ENCODE data around the gene SEMA5A.

- no peak for TF ChIP-seq EZH2 (IDR thresholded peaks at IDR 0.05; ENCODE audit: borderline replicate concordance, insufficient read depth, low read depth, low read length, poor library complexity, severe bottlenecking)
- TF ChIP-seq, protein P1, sequence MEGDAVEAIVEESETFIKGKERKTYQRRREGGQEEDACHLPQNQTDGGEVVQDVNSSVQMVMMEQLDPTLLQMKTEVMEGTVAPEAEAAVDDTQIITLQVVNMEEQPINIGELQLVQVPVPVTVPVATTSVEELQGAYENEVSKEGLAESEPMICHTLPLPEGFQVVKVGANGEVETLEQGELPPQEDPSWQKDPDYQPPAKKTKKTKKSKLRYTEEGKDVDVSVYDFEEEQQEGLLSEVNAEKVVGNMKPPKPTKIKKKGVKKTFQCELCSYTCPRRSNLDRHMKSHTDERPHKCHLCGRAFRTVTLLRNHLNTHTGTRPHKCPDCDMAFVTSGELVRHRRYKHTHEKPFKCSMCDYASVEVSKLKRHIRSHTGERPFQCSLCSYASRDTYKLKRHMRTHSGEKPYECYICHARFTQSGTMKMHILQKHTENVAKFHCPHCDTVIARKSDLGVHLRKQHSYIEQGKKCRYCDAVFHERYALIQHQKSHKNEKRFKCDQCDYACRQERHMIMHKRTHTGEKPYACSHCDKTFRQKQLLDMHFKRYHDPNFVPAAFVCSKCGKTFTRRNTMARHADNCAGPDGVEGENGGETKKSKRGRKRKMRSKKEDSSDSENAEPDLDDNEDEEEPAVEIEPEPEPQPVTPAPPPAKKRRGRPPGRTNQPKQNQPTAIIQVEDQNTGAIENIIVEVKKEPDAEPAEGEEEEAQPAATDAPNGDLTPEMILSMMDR (IDR thresholded peaks at IDR 0.05): no peak
These were observed 494.1 kb downstream of the SEMA5A start for GRCh38 chr5:9051779-9052178.

All from B cell (primary cell).